Liver (tissue), 3 donors: Measurements from ENCODE around the gene SERPIND1.

Source experiments
- RAD21 ChIP-seq, 2 donors: IDR thresholded peaks; 2 replicates each; pipeline ENCODE4 v1.6.1; 2016; ENCODE audit warnings: antibody characterized with exemption in 2 of 2, mild to moderate bottlenecking in 2 of 2
- SP1 ChIP-seq: IDR thresholded peaks from 2 replicates; pipeline ENCODE4 v1.6.1; 2018; ENCODE audit warnings: antibody characterized with exemption, mild to moderate bottlenecking
- TAF1 ChIP-seq: conservative IDR thresholded peaks from 2 replicates; pipeline ENCODE4 v1.6.1; 2016; ENCODE audit warnings: antibody characterized with exemption, mild to moderate bottlenecking
- YY1 ChIP-seq: IDR thresholded peaks from 2 replicates; pipeline ENCODE4 v1.6.1; 2016; ENCODE audit warnings: antibody characterized with exemption, mild to moderate bottlenecking
- TF ChIP-seq, protein P1 (sequence below): fragments of 150-350 bp; IDR thresholded peaks from 2 replicates; pipeline ENCODE4 v1.5.1; 2017; ENCODE audit warnings: improper control_type of control experiment, low read depth, low read length; ENCODE audit not compliant: missing input control
- TF ChIP-seq, protein P2 (sequence below): IDR thresholded peaks from 2 replicates; pipeline ENCODE4 v1.6.1; 2016; ENCODE audit warnings: antibody characterized with exemption
- TF ChIP-seq, protein P3 (sequence below): IDR thresholded peaks from 2 replicates; pipeline ENCODE4 v1.6.1; 2016; ENCODE audit warnings: antibody characterized with exemption, mild to moderate bottlenecking
- donor health status: healthy.
- donor health status: healthy.

DNA sequence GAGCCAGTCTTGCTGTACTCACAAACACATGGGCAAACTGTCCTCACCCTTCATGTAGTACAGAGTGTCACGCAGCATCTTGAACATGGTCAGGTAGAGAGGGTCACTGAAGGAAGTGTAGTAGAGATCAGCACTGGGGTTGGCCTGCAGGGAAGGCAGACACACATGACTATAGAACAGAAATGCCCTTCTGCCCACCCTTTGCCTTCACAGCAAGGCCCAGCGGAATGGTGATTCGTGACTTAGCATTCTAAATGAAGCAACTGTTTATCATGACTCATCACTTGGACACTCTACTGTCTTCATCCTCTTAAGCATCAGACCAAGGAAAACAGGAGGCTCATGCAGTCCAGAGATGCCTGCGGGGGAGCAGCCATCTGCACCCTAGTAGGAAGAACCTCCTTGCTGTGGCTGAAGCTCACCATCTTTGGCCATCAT, 33.4 kb downstream of the SERPIND1 start:
- no peak for TF ChIP-seq RAD21 (IDR thresholded peaks at IDR 0.05)
- TF ChIP-seq, protein P1, sequence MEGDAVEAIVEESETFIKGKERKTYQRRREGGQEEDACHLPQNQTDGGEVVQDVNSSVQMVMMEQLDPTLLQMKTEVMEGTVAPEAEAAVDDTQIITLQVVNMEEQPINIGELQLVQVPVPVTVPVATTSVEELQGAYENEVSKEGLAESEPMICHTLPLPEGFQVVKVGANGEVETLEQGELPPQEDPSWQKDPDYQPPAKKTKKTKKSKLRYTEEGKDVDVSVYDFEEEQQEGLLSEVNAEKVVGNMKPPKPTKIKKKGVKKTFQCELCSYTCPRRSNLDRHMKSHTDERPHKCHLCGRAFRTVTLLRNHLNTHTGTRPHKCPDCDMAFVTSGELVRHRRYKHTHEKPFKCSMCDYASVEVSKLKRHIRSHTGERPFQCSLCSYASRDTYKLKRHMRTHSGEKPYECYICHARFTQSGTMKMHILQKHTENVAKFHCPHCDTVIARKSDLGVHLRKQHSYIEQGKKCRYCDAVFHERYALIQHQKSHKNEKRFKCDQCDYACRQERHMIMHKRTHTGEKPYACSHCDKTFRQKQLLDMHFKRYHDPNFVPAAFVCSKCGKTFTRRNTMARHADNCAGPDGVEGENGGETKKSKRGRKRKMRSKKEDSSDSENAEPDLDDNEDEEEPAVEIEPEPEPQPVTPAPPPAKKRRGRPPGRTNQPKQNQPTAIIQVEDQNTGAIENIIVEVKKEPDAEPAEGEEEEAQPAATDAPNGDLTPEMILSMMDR, result no peak
- TF ChIP-seq TAF1, result no peak
- no peak for TF ChIP-seq YY1
- TF ChIP-seq SP1, result no peak
- TF ChIP-seq, protein P2, sequence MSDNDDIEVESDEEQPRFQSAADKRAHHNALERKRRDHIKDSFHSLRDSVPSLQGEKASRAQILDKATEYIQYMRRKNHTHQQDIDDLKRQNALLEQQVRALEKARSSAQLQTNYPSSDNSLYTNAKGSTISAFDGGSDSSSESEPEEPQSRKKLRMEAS, result no peak
- TF ChIP-seq, protein P3, sequence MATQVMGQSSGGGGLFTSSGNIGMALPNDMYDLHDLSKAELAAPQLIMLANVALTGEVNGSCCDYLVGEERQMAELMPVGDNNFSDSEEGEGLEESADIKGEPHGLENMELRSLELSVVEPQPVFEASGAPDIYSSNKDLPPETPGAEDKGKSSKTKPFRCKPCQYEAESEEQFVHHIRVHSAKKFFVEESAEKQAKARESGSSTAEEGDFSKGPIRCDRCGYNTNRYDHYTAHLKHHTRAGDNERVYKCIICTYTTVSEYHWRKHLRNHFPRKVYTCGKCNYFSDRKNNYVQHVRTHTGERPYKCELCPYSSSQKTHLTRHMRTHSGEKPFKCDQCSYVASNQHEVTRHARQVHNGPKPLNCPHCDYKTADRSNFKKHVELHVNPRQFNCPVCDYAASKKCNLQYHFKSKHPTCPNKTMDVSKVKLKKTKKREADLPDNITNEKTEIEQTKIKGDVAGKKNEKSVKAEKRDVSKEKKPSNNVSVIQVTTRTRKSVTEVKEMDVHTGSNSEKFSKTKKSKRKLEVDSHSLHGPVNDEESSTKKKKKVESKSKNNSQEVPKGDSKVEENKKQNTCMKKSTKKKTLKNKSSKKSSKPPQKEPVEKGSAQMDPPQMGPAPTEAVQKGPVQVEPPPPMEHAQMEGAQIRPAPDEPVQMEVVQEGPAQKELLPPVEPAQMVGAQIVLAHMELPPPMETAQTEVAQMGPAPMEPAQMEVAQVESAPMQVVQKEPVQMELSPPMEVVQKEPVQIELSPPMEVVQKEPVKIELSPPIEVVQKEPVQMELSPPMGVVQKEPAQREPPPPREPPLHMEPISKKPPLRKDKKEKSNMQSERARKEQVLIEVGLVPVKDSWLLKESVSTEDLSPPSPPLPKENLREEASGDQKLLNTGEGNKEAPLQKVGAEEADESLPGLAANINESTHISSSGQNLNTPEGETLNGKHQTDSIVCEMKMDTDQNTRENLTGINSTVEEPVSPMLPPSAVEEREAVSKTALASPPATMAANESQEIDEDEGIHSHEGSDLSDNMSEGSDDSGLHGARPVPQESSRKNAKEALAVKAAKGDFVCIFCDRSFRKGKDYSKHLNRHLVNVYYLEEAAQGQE, result no peak
